PC-9 (cell line): Measurements from ENCODE around the gene KRTAP7-1. TPM values are rescaled to one million over a fixed set of nuclear protein-coding genes. Genes with fewer than 3 reads are reported as not detected.

ENCODE experiments used
- BruUV-seq: library from RNA; stranded (reverse); fragments of 400-500 nt; replicated peaks from 2 replicates; lab custom pipeline; 2021; lab: Mats Ljungman, UMichigan
- CTCF ChIA-PET: fragments of 300-600 bp; sonication (Branson Sonifier 250); formaldehyde crosslinking; loops from one replicate; lab custom pipeline; 2022; ENCODE audit warnings: antibody characterized with exemption; lab: Charles Lee
- POLR2A ChIA-PET: fragments of 300-600 bp; sonication (Branson Sonifier 250); formaldehyde crosslinking; loops from one replicate; lab custom pipeline; 2022; ENCODE audit warnings: antibody characterized with exemption; ENCODE audit not compliant: unreplicated experiment; lab: Charles Lee
- DNase-seq, 2 experiments: peaks; one replicate each; pipeline versions ENCODE4 v3.0.0 to v3.0.0-alpha.2; 2015 to 2022; ENCODE audit warnings: mixed read lengths in 1 of 2
- H2AFZ ChIP-seq: fragments of 200-600 bp; sonication (generic); 2 replicates; pipeline ENCODE4 v1.8.1; 2017; ENCODE audit warnings: antibody characterized with exemption
- H3F3A ChIP-seq: fragments of 200-600 bp; sonication (generic); 2 replicates; pipeline ENCODE4 v1.8.1; 2017; ENCODE audit warnings: antibody characterized with exemption, mild to moderate bottlenecking, low read depth; ENCODE audit not compliant: insufficient read depth
- H3K27ac ChIP-seq: fragments of 200-600 bp; sonication (generic); 2 replicates; pipeline ENCODE4 v1.6.1; 2016; ENCODE audit warnings: mixed run types
- H3K27me3 ChIP-seq: fragments of 200-600 bp; sonication (generic); 2 replicates; pipeline ENCODE4 v1.6.1; 2016; ENCODE audit warnings: low read depth, mixed run types; ENCODE audit not compliant: insufficient read depth
- H3K36me3 ChIP-seq: fragments of 200-600 bp; sonication (generic); 2 replicates; pipeline ENCODE4 v1.6.1; 2016; ENCODE audit warnings: low read depth, mixed run types
- H3K4me1 ChIP-seq: fragments of 200-600 bp; sonication (generic); replicated peaks from 2 replicates; pipeline ENCODE4 v1.6.1; 2016; ENCODE audit warnings: mixed run types; ENCODE audit not compliant: insufficient read depth
- H3K4me2 ChIP-seq: fragments of 200-600 bp; sonication (generic); 2 replicates; pipeline ENCODE4 v1.6.1; 2017; ENCODE audit warnings: mixed run types
- H3K4me3 ChIP-seq: fragments of 200-600 bp; sonication (generic); 2 replicates; pipeline ENCODE4 v1.6.1; 2016; ENCODE audit warnings: mixed run types
- H3K79me2 ChIP-seq: fragments of 200-600 bp; sonication (generic); 2 replicates; pipeline ENCODE4 v1.6.1; 2017; ENCODE audit warnings: low read depth, mixed run types
- H3K9me2 ChIP-seq: fragments of 200-600 bp; sonication (generic); 2 replicates; pipeline ENCODE4 v1.8.1; 2017; ENCODE audit warnings: mild to moderate bottlenecking; ENCODE audit not compliant: insufficient read depth
- H3K9me3 ChIP-seq: fragments of 200-600 bp; sonication (generic); 2 replicates; pipeline ENCODE4 v1.8.1; 2016; ENCODE audit warnings: low read depth; ENCODE audit not compliant: insufficient read depth
- H4K20me1 ChIP-seq: fragments of 200-600 bp; sonication (generic); 2 replicates; pipeline ENCODE4 v1.8.1; 2017; ENCODE audit not compliant: insufficient read depth
- CTCF ChIP-seq: fragments of 200-600 bp; sonication (generic); conservative IDR thresholded peaks from 2 replicates; pipeline ENCODE4 v1.6.1; 2017; ENCODE audit warnings: mixed run types, antibody characterized with exemption, mild to moderate bottlenecking, moderate library complexity
- EZH2 ChIP-seq: fragments of 200-600 bp; sonication (generic); IDR thresholded peaks from 2 replicates; pipeline ENCODE4 v1.8.0; 2017; ENCODE audit warnings: antibody characterized with exemption, low read depth
- intact Hi-C: fragments of 100-400 bp; cut with micrococcal nuclease; formaldehyde crosslinking; loops from one replicate; pipeline ENCODE4 v1.10.0; 2022; ENCODE audit not compliant: unreplicated experiment
- total RNA-seq: library from RNA; stranded (reverse); gene quantifications from 2 replicates; pipeline ENCODE4 v1.2.3, GENCODE V29; 2021

Gene KRTAP7-1
- total RNA-seq, 1 experiment from 2014 or later: not detected

GRCh38 chr21:30800605-30801004 lies 29.0 kb downstream of the KRTAP7-1 start:
- H3K4me1 ChIP-seq: no peaks in the 10 kb centered on the region
- DNase-seq: no peak
- H2AFZ ChIP-seq: no peak overlapping the region
- no peaks in the 10 kb centered on the region for H3K36me3 ChIP-seq
- ChIA-PET POLR2A (no interaction called here), CTCF (no interaction called here)
- no peaks in the 10 kb centered on the region for H3K79me2 ChIP-seq
- no peak overlapping the region for H3K4me3 ChIP-seq
- TF ChIP-seq EZH2: no peak
- TF ChIP-seq CTCF: no peak
- no peaks in the 10 kb centered on the region for H3K9me2 ChIP-seq
- H3K9me3 ChIP-seq: no peaks in the 10 kb centered on the region
- no peaks in the 10 kb centered on the region for H4K20me1 ChIP-seq
- no peak overlapping the region for H3K27ac ChIP-seq
- H3K27me3 ChIP-seq: no peaks in the 10 kb centered on the region
- intact Hi-C loops: no loop called here
- no TSS peak for BruUV-seq
- H3F3A ChIP-seq: no peaks in the 10 kb centered on the region
- H3K4me2 ChIP-seq: no peak overlapping the region

GRCh38 chr21:30793581-30794314 lies 35.8 kb downstream of the KRTAP7-1 start:
- no TSS peak for BruUV-seq
- CTCF ChIA-PET: no interaction called here

DNA sequence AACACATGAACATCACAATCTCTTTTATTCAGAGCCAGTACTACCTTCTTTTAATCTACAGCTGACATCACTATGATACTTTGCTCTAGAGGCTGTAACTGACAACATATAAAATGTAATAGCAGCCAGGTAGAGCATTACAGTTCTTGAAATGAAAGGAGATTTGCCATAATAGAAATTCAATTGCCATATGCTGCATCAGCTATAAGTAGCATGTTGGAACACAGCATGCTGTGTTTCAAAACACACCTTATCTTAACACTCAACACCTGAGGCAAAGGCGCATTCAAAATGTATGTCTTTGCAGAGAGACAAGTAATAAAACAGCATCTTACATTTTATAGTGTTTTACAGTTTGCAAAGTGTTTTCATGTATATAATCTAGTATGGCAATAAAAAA lies 50.3 kb downstream of the KRTAP7-1 start:
- H3K27ac ChIP-seq: no peak overlapping the region
- H3K9me2 ChIP-seq: no peaks in the 10 kb centered on the region
- no peaks in the 10 kb centered on the region for H3K79me2 ChIP-seq
- H3K4me2 ChIP-seq: no peak overlapping the region
- peaks cover 18% of the 10 kb centered on the region for H3K27me3 ChIP-seq
- no peaks in the 10 kb centered on the region for H3K36me3 ChIP-seq
- no peaks in the 10 kb centered on the region for H3K9me3 ChIP-seq
- TF ChIP-seq CTCF (no peak), EZH2 (no peak)
- no peak overlapping the region for H3K4me3 ChIP-seq
- no peak for DNase-seq
- H4K20me1 ChIP-seq: no peaks in the 10 kb centered on the region
- no peaks in the 10 kb centered on the region for H3F3A ChIP-seq
- no peaks in the 10 kb centered on the region for H3K4me1 ChIP-seq
- intact Hi-C loops: no loop called here
- no peak overlapping the region for H2AFZ ChIP-seq
- no TSS peak for BruUV-seq
- ChIA-PET POLR2A (no interaction called here), CTCF (no interaction called here)

More at GRCh38 chr21:30793581-30794314, 35.8 kb downstream of the KRTAP7-1 start:
- Histone ChIP-seq H3K36me3 (no peaks in the 10 kb centered on the region), H3K4me1 (no peaks in the 10 kb centered on the region), H2AFZ (no peak overlapping the region), H3F3A (no peaks in the 10 kb centered on the region), H3K4me3 (no peak overlapping the region), H3K9me3 (no peaks in the 10 kb centered on the region), H3K27ac (no peak overlapping the region), H3K27me3 (no peaks in the 10 kb centered on the region), H4K20me1 (no peaks in the 10 kb centered on the region), H3K9me2 (no peaks in the 10 kb centered on the region), H3K79me2 (no peaks in the 10 kb centered on the region), H3K4me2 (no peak overlapping the region)
- TF ChIP-seq CTCF: no peak
- TF ChIP-seq EZH2: no peak
- POLR2A ChIA-PET: no interaction called here
- no peak for DNase-seq
- intact Hi-C loops: no loop called here

Other genes with a start within 250 kb of the KRTAP7-1 start
- gene KRTAP22-2, start 239.4 kb downstream of the KRTAP7-1 start, total RNA-seq: not detected in 2 replicates
- gene KRTAP6-3, start 237.3 kb downstream of the KRTAP7-1 start, total RNA-seq: not detected in 2 replicates
- not detected in 2 replicates for gene KRTAP6-2, start 230.9 kb downstream of the KRTAP7-1 start, total RNA-seq
- not detected in 2 replicates for gene KRTAP22-1, start 228.7 kb downstream of the KRTAP7-1 start, total RNA-seq
- not detected in 2 replicates for gene KRTAP6-1, start 215.8 kb downstream of the KRTAP7-1 start, total RNA-seq
- not detected in 2 replicates for gene KRTAP20-1, start 213.3 kb downstream of the KRTAP7-1 start, total RNA-seq
- not detected in 2 replicates for gene KRTAP20-4, start 209.1 kb downstream of the KRTAP7-1 start, total RNA-seq
- gene KRTAP20-2, start 194.6 kb downstream of the KRTAP7-1 start, total RNA-seq: not detected in 2 replicates
- gene KRTAP20-3, start 186.9 kb downstream of the KRTAP7-1 start, total RNA-seq: not detected in 2 replicates
- not detected in 2 replicates for gene KRTAP21-3, start 111.0 kb downstream of the KRTAP7-1 start, total RNA-seq
- not detected in 2 replicates for gene KRTAP21-2, start 82.5 kb downstream of the KRTAP7-1 start, total RNA-seq
- gene KRTAP21-1, start 74.3 kb downstream of the KRTAP7-1 start, total RNA-seq: not detected in 2 replicates
- gene KRTAP8-1, start 16.5 kb downstream of the KRTAP7-1 start, total RNA-seq: not detected in 2 replicates
- not detected in 2 replicates for gene KRTAP11-1, start 51.8 kb upstream of the KRTAP7-1 start, total RNA-seq
- gene KRTAP19-8, start 208.7 kb upstream of the KRTAP7-1 start, total RNA-seq: not detected in 2 replicates